ENCODE results near the gene PPP2R1B.
"Not testable (repeated sequence)": the region's sequence is repeated elsewhere in the genome, so short reads cannot be mapped to it uniquely, and the experiment has no call there.

PPP2R1B gene

GRCh38 chr11:111785076-111785475 is 18.9 kb upstream of the PPP2R1B start:
- Histone ChIP-seq H3K4me1 (ENCODE audit: control insufficient read depth in 2 of 2, insufficient read depth in 2 of 2, low read length in 2 of 2) (peaks cover 2 to 9% of the 10 kb centered on the region in 2 donors), H3K9ac (ENCODE audit: low read depth in 1 of 2, low read length in 2 of 2) (no peak overlapping the region), H3K36me3 (ENCODE audit: control insufficient read depth in 2 of 2, insufficient read depth in 2 of 2, low read length in 2 of 2) (peaks cover 0 to 8% of the 10 kb centered on the region in 2 donors), H3K27ac (ENCODE audit: low read depth in 2 of 2, low read length in 2 of 2) (no peak overlapping the region), H3K27me3 (ENCODE audit: control insufficient read depth in 2 of 2, insufficient read depth in 2 of 2, low read length in 2 of 2) (no peaks in the 10 kb centered on the region), H3K4me3 (ENCODE audit: low read length in 2 of 2) (no peak overlapping the region), H3K9me3 (ENCODE audit: control insufficient read depth in 2 of 2, low read length in 2 of 2) (no peaks in the 10 kb centered on the region)

- not testable (repeated sequence) for H3K4me1 ChIP-seq (ENCODE audit: control insufficient read depth in 2 of 2, insufficient read depth in 2 of 2, low read length in 2 of 2); H3K36me3 ChIP-seq (ENCODE audit: control insufficient read depth in 2 of 2, insufficient read depth in 2 of 2, low read length in 2 of 2); H3K9me3 ChIP-seq (ENCODE audit: control insufficient read depth in 2 of 2, low read length in 2 of 2); H3K27me3 ChIP-seq (ENCODE audit: control insufficient read depth in 2 of 2, insufficient read depth in 2 of 2, low read length in 2 of 2); H3K27ac ChIP-seq (ENCODE audit: low read depth in 2 of 2, low read length in 2 of 2); H3K4me3 ChIP-seq (ENCODE audit: low read length in 2 of 2); H3K9ac ChIP-seq (ENCODE audit: low read depth in 1 of 2, low read length in 2 of 2)
These were observed 18.1 kb upstream of the PPP2R1B start for GRCh38 chr11:111784311-111784710.

GRCh38 chr11:111782109-111782741 is 16.0 kb upstream of the PPP2R1B start:
- H3K9ac ChIP-seq (ENCODE audit: low read depth in 1 of 2, low read length in 2 of 2), result no peak overlapping the region
- peaks cover 0 to 8% of the 10 kb centered on the region in 2 donors for H3K36me3 ChIP-seq (ENCODE audit: control insufficient read depth in 2 of 2, insufficient read depth in 2 of 2, low read length in 2 of 2)
- peaks cover 4 to 9% of the 10 kb centered on the region in 2 donors for H3K4me1 ChIP-seq (ENCODE audit: control insufficient read depth in 2 of 2, insufficient read depth in 2 of 2, low read length in 2 of 2)
- no peak overlapping the region for H3K27ac ChIP-seq (ENCODE audit: low read depth in 2 of 2, low read length in 2 of 2)
- no peak overlapping the region for H3K4me3 ChIP-seq (ENCODE audit: low read length in 2 of 2)
- no peaks in the 10 kb centered on the region for H3K9me3 ChIP-seq (ENCODE audit: control insufficient read depth in 2 of 2, low read length in 2 of 2)
- H3K27me3 ChIP-seq (ENCODE audit: control insufficient read depth in 2 of 2, insufficient read depth in 2 of 2, low read length in 2 of 2), result no peaks in the 10 kb centered on the region

DNA sequence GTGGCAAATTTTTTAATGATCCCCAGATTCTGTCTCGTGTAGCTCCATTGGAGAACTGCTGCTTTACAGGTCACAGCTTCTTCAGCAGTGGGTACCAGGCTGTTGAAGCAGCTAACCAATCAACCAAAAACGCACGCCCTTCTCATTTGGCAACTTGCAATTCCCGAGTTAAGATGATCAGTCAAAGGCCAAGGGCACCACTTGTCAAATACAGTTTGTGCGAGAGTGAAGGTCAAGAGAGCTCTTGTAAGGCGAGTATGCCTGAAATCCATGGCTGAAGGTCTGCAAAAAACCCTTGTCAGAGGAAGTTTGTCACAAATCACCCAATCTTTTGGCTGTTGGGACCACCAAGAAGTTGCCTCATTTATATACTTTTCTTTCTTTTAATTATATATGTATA is 12.9 kb upstream of the PPP2R1B start:
- Histone ChIP-seq H3K27ac (ENCODE audit: low read depth in 2 of 2, low read length in 2 of 2) (no peak overlapping the region), H3K4me1 (ENCODE audit: control insufficient read depth in 2 of 2, insufficient read depth in 2 of 2, low read length in 2 of 2) (peaks cover 4% of the 10 kb centered on the region in 2 donors), H3K4me3 (ENCODE audit: low read length in 2 of 2) (no peak overlapping the region), H3K9ac (ENCODE audit: low read depth in 1 of 2, low read length in 2 of 2) (no peak overlapping the region), H3K9me3 (ENCODE audit: control insufficient read depth in 2 of 2, low read length in 2 of 2) (no peaks in the 10 kb centered on the region), H3K27me3 (ENCODE audit: control insufficient read depth in 2 of 2, insufficient read depth in 2 of 2, low read length in 2 of 2) (no peaks in the 10 kb centered on the region), H3K36me3 (ENCODE audit: control insufficient read depth in 2 of 2, insufficient read depth in 2 of 2, low read length in 2 of 2) (no peaks in the 10 kb centered on the region)

GRCh38 chr11:111778047-111778558 is 11.9 kb upstream of the PPP2R1B start:
- Histone ChIP-seq H3K27ac (ENCODE audit: low read depth in 2 of 2, low read length in 2 of 2) (no peak overlapping the region), H3K4me1 (ENCODE audit: control insufficient read depth in 2 of 2, insufficient read depth in 2 of 2, low read length in 2 of 2) (peaks cover 4% of the 10 kb centered on the region in 2 donors), H3K27me3 (ENCODE audit: control insufficient read depth in 2 of 2, insufficient read depth in 2 of 2, low read length in 2 of 2) (no peaks in the 10 kb centered on the region), H3K4me3 (ENCODE audit: low read length in 2 of 2) (no peak overlapping the region), H3K9me3 (ENCODE audit: control insufficient read depth in 2 of 2, low read length in 2 of 2) (no peaks in the 10 kb centered on the region), H3K36me3 (ENCODE audit: control insufficient read depth in 2 of 2, insufficient read depth in 2 of 2, low read length in 2 of 2) (no peaks in the 10 kb centered on the region), H3K9ac (ENCODE audit: low read depth in 1 of 2, low read length in 2 of 2) (no peak overlapping the region)

DNA sequence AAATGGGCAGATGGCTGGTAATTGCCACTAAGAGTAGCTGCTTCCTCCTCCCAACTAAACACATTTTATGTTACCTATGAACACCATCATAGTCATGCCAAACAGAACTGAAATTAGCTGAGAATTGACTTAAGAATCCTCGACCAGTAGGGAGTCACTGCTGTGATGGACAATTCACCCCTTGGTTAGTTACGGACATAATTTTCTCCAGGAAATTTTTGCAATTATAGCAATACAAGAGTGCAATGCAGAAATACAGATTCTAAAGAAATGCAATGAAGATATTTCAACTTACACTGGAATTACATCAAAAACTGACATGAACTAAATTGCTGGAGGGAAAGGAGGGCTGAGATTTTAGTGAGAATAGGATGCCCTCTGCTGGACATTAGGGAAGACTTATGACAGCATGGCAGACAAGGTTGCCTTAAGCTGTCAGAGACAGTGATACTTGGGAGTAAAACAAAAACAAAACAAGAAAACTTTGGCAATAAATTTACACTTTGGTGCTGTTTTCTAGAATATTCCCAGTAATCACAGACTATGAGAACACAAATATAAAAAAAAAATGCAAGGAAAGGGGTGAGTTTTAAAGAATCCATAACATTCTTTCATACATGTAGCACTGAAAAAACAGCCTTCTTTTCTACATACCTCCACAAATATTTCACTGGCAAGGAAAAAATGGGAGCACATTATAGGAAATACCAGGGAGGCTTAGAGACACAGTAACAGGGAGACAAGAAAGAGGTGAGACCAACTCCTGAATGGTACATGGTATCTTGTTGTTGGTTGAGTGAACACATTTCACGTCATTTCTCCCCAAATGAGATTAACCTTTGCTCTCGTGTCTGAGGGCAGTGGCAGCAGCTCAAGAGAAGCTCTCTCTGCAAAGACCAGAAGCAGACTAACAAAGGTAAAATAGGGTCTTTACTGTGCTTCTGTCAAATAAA is 11.2 kb upstream of the PPP2R1B start:
- H3K27me3 ChIP-seq (ENCODE audit: control insufficient read depth in 2 of 2, insufficient read depth in 2 of 2, low read length in 2 of 2), result no peaks in the 10 kb centered on the region
- no peak overlapping the region for H3K27ac ChIP-seq (ENCODE audit: low read depth in 2 of 2, low read length in 2 of 2)
- peaks cover 2 to 4% of the 10 kb centered on the region in 2 donors for H3K4me1 ChIP-seq (ENCODE audit: control insufficient read depth in 2 of 2, insufficient read depth in 2 of 2, low read length in 2 of 2)
- H3K9me3 ChIP-seq (ENCODE audit: control insufficient read depth in 2 of 2, low read length in 2 of 2), result no peaks in the 10 kb centered on the region
- H3K9ac ChIP-seq (ENCODE audit: low read depth in 1 of 2, low read length in 2 of 2), result no peak overlapping the region
- no peaks in the 10 kb centered on the region for H3K36me3 ChIP-seq (ENCODE audit: control insufficient read depth in 2 of 2, insufficient read depth in 2 of 2, low read length in 2 of 2)
- H3K4me3 ChIP-seq (ENCODE audit: low read length in 2 of 2), result no peak overlapping the region

GRCh38 chr11:111776398-111777093 is 10.4 kb upstream of the PPP2R1B start:
- H3K4me3 ChIP-seq (ENCODE audit: low read length in 2 of 2), result no peak overlapping the region
- H3K9me3 ChIP-seq (ENCODE audit: control insufficient read depth in 2 of 2, low read length in 2 of 2), result no peaks in the 10 kb centered on the region
- H3K9ac ChIP-seq (ENCODE audit: low read depth in 1 of 2, low read length in 2 of 2), result no peak overlapping the region
- no peaks in the 10 kb centered on the region for H3K27me3 ChIP-seq (ENCODE audit: control insufficient read depth in 2 of 2, insufficient read depth in 2 of 2, low read length in 2 of 2)
- H3K4me1 ChIP-seq (ENCODE audit: control insufficient read depth in 2 of 2, insufficient read depth in 2 of 2, low read length in 2 of 2), result peaks cover 0 to 2% of the 10 kb centered on the region in 2 donors
- no peaks in the 10 kb centered on the region for H3K36me3 ChIP-seq (ENCODE audit: control insufficient read depth in 2 of 2, insufficient read depth in 2 of 2, low read length in 2 of 2)
- H3K27ac ChIP-seq (ENCODE audit: low read depth in 2 of 2, low read length in 2 of 2), result no peak overlapping the region

DNA sequence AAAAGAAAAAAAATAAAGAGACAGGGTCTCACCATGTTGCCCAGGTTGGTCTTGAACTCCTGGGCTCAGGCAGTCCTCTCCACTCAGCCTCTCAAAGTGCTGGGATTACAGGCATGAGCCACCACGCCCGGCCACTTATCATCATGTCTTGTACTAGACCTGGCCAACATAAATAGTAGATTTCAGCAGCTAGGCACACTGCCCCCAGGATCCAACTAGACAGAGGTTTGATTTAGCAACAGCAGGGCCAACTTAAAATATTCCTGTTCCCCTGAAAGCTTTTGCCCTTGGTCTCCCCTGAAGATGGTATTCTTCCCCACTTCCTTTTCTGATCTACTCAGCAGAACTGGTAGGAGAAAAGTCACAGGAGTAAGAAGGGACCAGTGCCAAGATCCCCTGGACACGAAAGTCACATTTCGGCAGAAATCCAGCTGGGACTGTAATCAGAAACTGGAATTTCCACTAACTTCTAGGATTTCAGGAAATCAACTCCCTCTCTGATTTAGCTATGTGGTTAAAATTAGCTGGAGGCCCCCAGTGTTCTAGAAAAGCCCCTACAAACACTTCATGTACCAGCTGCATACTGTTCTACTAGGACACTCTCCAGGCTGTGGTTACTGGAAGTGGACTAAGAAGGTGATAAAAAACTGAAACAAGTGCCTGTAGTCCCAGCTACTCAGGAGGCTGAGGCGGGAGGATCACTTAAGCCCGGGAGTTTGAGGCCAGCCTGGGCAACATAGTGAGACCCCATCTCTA is 8.9 kb upstream of the PPP2R1B start:
- Histone ChIP-seq H3K27ac (ENCODE audit: low read depth in 2 of 2, low read length in 2 of 2) (no peak overlapping the region), H3K4me1 (ENCODE audit: control insufficient read depth in 2 of 2, insufficient read depth in 2 of 2, low read length in 2 of 2) (peaks cover 0 to 2% of the 10 kb centered on the region in 2 donors), H3K4me3 (ENCODE audit: low read length in 2 of 2) (no peak overlapping the region), H3K9me3 (ENCODE audit: control insufficient read depth in 2 of 2, low read length in 2 of 2) (no peaks in the 10 kb centered on the region), H3K9ac (ENCODE audit: low read depth in 1 of 2, low read length in 2 of 2) (no peak overlapping the region), H3K36me3 (ENCODE audit: control insufficient read depth in 2 of 2, insufficient read depth in 2 of 2, low read length in 2 of 2) (no peaks in the 10 kb centered on the region), H3K27me3 (ENCODE audit: control insufficient read depth in 2 of 2, insufficient read depth in 2 of 2, low read length in 2 of 2) (no peaks in the 10 kb centered on the region)

DNA sequence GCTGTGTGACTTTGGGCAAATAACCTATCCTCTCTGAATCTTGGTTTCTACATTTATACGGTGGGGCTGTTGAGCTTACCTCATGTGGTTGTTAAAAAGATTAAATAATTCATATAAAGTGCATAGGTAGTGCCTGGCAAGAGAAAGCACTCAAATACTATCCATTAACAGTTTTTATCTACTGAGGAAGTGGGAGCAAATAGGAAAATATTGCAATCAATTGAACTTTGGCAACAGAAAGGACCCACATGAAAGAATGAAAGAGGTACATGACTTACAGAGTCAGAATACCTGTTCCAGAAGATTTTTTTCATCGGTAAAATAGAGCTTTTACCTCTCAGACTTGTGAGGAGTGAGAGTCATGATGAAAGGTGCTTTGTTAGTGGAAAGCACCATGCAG is 6.3 kb upstream of the PPP2R1B start:
- H3K4me3 ChIP-seq (ENCODE audit: low read length in 2 of 2), result no peak overlapping the region
- H3K27ac ChIP-seq (ENCODE audit: low read depth in 2 of 2, low read length in 2 of 2), result no peak overlapping the region
- no peak overlapping the region for H3K9ac ChIP-seq (ENCODE audit: low read depth in 1 of 2, low read length in 2 of 2)
- H3K9me3 ChIP-seq (ENCODE audit: control insufficient read depth in 2 of 2, low read length in 2 of 2), result no peaks in the 10 kb centered on the region
- H3K4me1 ChIP-seq (ENCODE audit: control insufficient read depth in 2 of 2, insufficient read depth in 2 of 2, low read length in 2 of 2), result peaks cover 0 to under 1% of the 10 kb centered on the region in 2 donors
- H3K36me3 ChIP-seq (ENCODE audit: control insufficient read depth in 2 of 2, insufficient read depth in 2 of 2, low read length in 2 of 2), result no peaks in the 10 kb centered on the region
- no peaks in the 10 kb centered on the region for H3K27me3 ChIP-seq (ENCODE audit: control insufficient read depth in 2 of 2, insufficient read depth in 2 of 2, low read length in 2 of 2)
